DOHH2 (cell line): ENCODE results near the gene TMEM218.
"Not testable (repeated sequence)": the region's sequence is repeated elsewhere in the genome, so short reads cannot be mapped to it uniquely, and the experiment has no call there.

ENCODE experiments used
- H3F3A ChIP-seq: fragments of 200-600 bp; sonication (generic), shearing (Covaris generic); 2 replicates; pipeline ENCODE4 v1.6.0; 2016; ENCODE audit warnings: antibody characterized with exemption, mild to moderate bottlenecking; ENCODE audit not compliant: control insufficient read depth, insufficient read depth
- H3K27ac ChIP-seq: fragments of 200-600 bp; sonication (generic); 2 replicates; pipeline ENCODE4 v1.5.1; 2014; ENCODE audit warnings: low read depth, mild to moderate bottlenecking, low read length, moderate library complexity
- H3K27me3 ChIP-seq: fragments of 200-600 bp; sonication (generic); 2 replicates; pipeline ENCODE4 v1.6.1; 2014; ENCODE audit warnings: mild to moderate bottlenecking, low read length, mixed read lengths; ENCODE audit not compliant: control insufficient read depth
- H3K36me3 ChIP-seq: fragments of 200-600 bp; sonication (generic); 2 replicates; pipeline ENCODE4 v1.6.1; 2014; ENCODE audit warnings: mild to moderate bottlenecking, low read length, moderate library complexity, mixed read lengths; ENCODE audit not compliant: control insufficient read depth
- H3K4me1 ChIP-seq: fragments of 200-600 bp; sonication (generic); 2 replicates; pipeline ENCODE4 v1.6.1; 2014; ENCODE audit warnings: mild to moderate bottlenecking, low read length, mixed read lengths; ENCODE audit not compliant: control insufficient read depth
- H3K4me2 ChIP-seq: fragments of 200-600 bp; sonication (generic); 2 replicates; pipeline ENCODE4 v1.6.0; 2014; ENCODE audit warnings: mild to moderate bottlenecking, low read length, moderate library complexity
- H3K4me3 ChIP-seq: fragments of 200-600 bp; sonication (generic); 2 replicates; pipeline ENCODE4 v1.5.1; 2014; ENCODE audit warnings: mild to moderate bottlenecking, low read length, mixed read lengths
- H3K79me2 ChIP-seq: fragments of 200-600 bp; sonication (generic); 2 replicates; pipeline ENCODE4 v1.6.1; 2014; ENCODE audit warnings: mild to moderate bottlenecking, low read length, mixed read lengths; ENCODE audit not compliant: control insufficient read depth
- H3K9me2 ChIP-seq: fragments of 200-600 bp; sonication (generic); replicated peaks from 2 replicates; pipeline ENCODE4 v1.6.1; 2014; ENCODE audit warnings: mild to moderate bottlenecking, low read length, mixed read lengths; ENCODE audit not compliant: control insufficient read depth
- H3K9me3 ChIP-seq: fragments of 200-600 bp; sonication (generic); 2 replicates; pipeline ENCODE4 v1.6.1; 2014; ENCODE audit warnings: antibody characterized with exemption, low read length, mixed read lengths; ENCODE audit not compliant: control insufficient read depth, insufficient read depth
- H4K20me1 ChIP-seq: fragments of 200-600 bp; sonication (generic); 2 replicates; pipeline ENCODE4 v1.6.0; 2014; ENCODE audit warnings: low read depth, mild to moderate bottlenecking, antibody characterized with exemption, low read length, moderate library complexity; ENCODE audit not compliant: control insufficient read depth, insufficient read depth
- CTCF ChIP-seq: fragments of 200-600 bp; sonication (generic); IDR thresholded peaks from one replicate; pipeline ENCODE4 v1.5.1; 2014; ENCODE audit warnings: antibody characterized with exemption, mild to moderate bottlenecking, low read depth, low read length; ENCODE audit not compliant: poor library complexity, severe bottlenecking
- EZH2phosphoT487 ChIP-seq: fragments of 200-600 bp; sonication (generic); IDR thresholded peaks from 2 replicates; pipeline ENCODE4 v1.6.1; 2017; ENCODE audit warnings: borderline replicate concordance, mild to moderate bottlenecking, antibody characterized with exemption, low read length, moderate library complexity, mixed read lengths

The TMEM218 gene

GRCh38 chr11:125061281-125061680 lies 50.1 kb downstream of the TMEM218 start:
- Histone ChIP-seq H3K27me3 (peaks cover 47% of the 10 kb centered on the region), H3K36me3 (no peaks in the 10 kb centered on the region), H3K4me1 (peaks cover 9% of the 10 kb centered on the region), H3K4me3 (no peak overlapping the region), H3K27ac (no peak overlapping the region), H3K79me2 (no peaks in the 10 kb centered on the region), H3F3A (no peaks in the 10 kb centered on the region), H3K9me2 (no peaks in the 10 kb centered on the region), H3K9me3 (no peaks in the 10 kb centered on the region), H4K20me1 (no peaks in the 10 kb centered on the region), H3K4me2 (no peak overlapping the region)
- TF ChIP-seq CTCF, result no peak

- no peak overlapping the region for H3K4me3 ChIP-seq
- H3K79me2 ChIP-seq, result no peaks in the 10 kb centered on the region
- no peaks in the 10 kb centered on the region for H3K9me3 ChIP-seq
- no peak overlapping the region for H3K4me2 ChIP-seq
- no peak for TF ChIP-seq CTCF
- no peak for TF ChIP-seq EZH2phosphoT487
- H3K27ac ChIP-seq, result no peak overlapping the region
- H3K27me3 ChIP-seq, result peaks cover 23% of the 10 kb centered on the region
- H3K36me3 ChIP-seq, result no peaks in the 10 kb centered on the region
- no peaks in the 10 kb centered on the region for H3K4me1 ChIP-seq
- H3F3A ChIP-seq, result no peaks in the 10 kb centered on the region
- H4K20me1 ChIP-seq, result no peaks in the 10 kb centered on the region
- H3K9me2 ChIP-seq, result no peaks in the 10 kb centered on the region
These were observed 53.8 kb downstream of the TMEM218 start for GRCh38 chr11:125057693-125058016.

GRCh38 chr11:125056931-125057692 lies 54.3 kb downstream of the TMEM218 start:
- Histone ChIP-seq H3K4me2 (no peak overlapping the region), H3K79me2 (no peaks in the 10 kb centered on the region), H4K20me1 (no peaks in the 10 kb centered on the region), H3K36me3 (no peaks in the 10 kb centered on the region), H3K4me1 (no peaks in the 10 kb centered on the region), H3F3A (no peaks in the 10 kb centered on the region), H3K27me3 (peaks cover 18% of the 10 kb centered on the region), H3K9me2 (no peaks in the 10 kb centered on the region), H3K9me3 (no peaks in the 10 kb centered on the region), H3K4me3 (no peak overlapping the region), H3K27ac (no peak overlapping the region)
- TF ChIP-seq CTCF, result no peak
- no peak for TF ChIP-seq EZH2phosphoT487

- H3K9me3 ChIP-seq, H3K79me2 ChIP-seq, H4K20me1 ChIP-seq, H3K4me2 ChIP-seq, H3K4me1 ChIP-seq, H3K27me3 ChIP-seq, H3F3A ChIP-seq, H3K27ac ChIP-seq, H3K4me3 ChIP-seq, H3K9me2 ChIP-seq, H3K36me3 ChIP-seq: not testable (repeated sequence)
These were observed 55.3 kb downstream of the TMEM218 start for GRCh38 chr11:125056111-125056510.
